Lower leg skin (tissue), 3 donors: ENCODE data around the gene MEIS2.

Experiments used
- POLR2A ChIP-seq, 2 donors: fragments of 450-650 bp; IDR thresholded peaks; one replicate each; pipeline ENCODE4 v1.6.1; 2016 to 2017; ENCODE audit warnings: antibody characterized with exemption in 2 of 2, mild to moderate bottlenecking in 1 of 2, moderate library complexity in 1 of 2
- TF ChIP-seq, protein P1 (sequence below), 3 donors: fragments of 450-650 bp; IDR thresholded peaks; one replicate each; pipeline ENCODE4 v1.5.1; 2016; ENCODE audit warnings: antibody characterized with exemption in 3 of 3, mild to moderate bottlenecking in 3 of 3, moderate library complexity in 2 of 3

DNA sequence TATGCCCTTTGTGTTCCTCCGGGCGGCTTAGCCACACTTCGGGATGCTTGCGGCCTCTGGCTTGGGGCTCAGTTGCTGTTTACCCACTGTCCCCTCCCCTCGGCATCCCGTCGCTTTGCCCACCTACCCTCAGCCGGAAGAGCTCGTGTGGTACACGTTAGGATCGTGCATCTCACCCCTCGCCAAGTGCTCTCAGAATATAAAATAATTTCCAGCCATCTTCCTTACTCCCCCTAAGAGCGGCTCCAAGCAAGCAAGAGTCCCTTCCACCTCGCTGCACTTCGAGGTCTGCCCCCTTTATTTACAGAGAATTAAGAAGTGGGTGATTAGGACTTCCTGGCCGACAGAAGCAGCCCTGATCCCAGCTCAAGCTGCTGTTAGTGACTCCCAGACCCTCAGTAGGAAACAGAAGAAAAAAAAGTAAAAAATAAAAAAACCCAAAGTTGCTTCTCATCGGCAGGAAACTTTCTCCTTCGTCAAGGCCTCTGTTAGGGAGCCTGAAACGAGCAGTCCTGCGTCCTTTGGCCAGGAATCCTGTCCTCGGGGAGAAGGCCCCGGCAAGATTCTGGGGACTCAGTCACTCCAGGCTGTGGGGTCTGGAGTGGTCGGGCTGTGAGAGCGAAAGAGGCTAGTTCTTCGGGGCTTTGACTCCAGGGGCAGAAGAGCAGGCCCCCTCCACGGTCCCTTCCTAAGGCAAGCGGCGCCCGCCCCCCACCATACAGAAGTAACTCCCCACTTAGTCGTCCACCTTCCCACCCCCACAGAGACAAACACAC lies 3.0 kb downstream of the MEIS2 start:
- TF ChIP-seq POLR2A (IDR thresholded peaks at IDR 0.05) = no peak
- TF ChIP-seq, protein P1, sequence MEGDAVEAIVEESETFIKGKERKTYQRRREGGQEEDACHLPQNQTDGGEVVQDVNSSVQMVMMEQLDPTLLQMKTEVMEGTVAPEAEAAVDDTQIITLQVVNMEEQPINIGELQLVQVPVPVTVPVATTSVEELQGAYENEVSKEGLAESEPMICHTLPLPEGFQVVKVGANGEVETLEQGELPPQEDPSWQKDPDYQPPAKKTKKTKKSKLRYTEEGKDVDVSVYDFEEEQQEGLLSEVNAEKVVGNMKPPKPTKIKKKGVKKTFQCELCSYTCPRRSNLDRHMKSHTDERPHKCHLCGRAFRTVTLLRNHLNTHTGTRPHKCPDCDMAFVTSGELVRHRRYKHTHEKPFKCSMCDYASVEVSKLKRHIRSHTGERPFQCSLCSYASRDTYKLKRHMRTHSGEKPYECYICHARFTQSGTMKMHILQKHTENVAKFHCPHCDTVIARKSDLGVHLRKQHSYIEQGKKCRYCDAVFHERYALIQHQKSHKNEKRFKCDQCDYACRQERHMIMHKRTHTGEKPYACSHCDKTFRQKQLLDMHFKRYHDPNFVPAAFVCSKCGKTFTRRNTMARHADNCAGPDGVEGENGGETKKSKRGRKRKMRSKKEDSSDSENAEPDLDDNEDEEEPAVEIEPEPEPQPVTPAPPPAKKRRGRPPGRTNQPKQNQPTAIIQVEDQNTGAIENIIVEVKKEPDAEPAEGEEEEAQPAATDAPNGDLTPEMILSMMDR (IDR thresholded peaks at IDR 0.05) = no peak
